ENCODE measurements around the gene PRKAG1. TPM values are rescaled to one million over a fixed set of nuclear protein-coding genes. Genes with fewer than 3 reads are reported as not detected.

The PRKAG1 gene
- total RNA-seq, 4 donors from 2014 or later: 40.0 to 61.4 (median 49.6) TPM

- H3K27ac ChIP-seq: no peak overlapping the region
- peak; percentile 54 to 71 for DNase-seq (ENCODE audit: low spot score in 2 of 2)
- H3K4me1 ChIP-seq: no peaks in the 10 kb centered on the region
- 89% methylated on average over 7 of the region's 10 CpGs for WGBS
- H3K4me3 ChIP-seq: no peak overlapping the region
- no peaks in the 10 kb centered on the region for H3K9me3 ChIP-seq
- TF ChIP-seq POLR2AphosphoS5 (IDR thresholded peaks at IDR 0.05): no peak
- no peaks in the 10 kb centered on the region for H3K27me3 ChIP-seq
- peaks cover 89% of the 10 kb centered on the region for H3K36me3 ChIP-seq
Measured at GRCh38 chr12:49028666-49029275, 10.2 kb upstream of the PRKAG1 start.

- Histone ChIP-seq H3K36me3 (peaks cover 89% of the 10 kb centered on the region), H3K4me1 (no peaks in the 10 kb centered on the region), H3K9me3 (no peaks in the 10 kb centered on the region), H3K27ac (no peak overlapping the region), H3K27me3 (no peaks in the 10 kb centered on the region), H3K4me3 (no peak overlapping the region)
- TF ChIP-seq EP300 (IDR thresholded peaks at IDR 0.05) (no peak), POLR2A (IDR thresholded peaks at IDR 0.05) (no peak), POLR2AphosphoS5 (IDR thresholded peaks at IDR 0.05) (no peak), CTCF (IDR thresholded peaks at IDR 0.05) (no peak)
- WGBS: 92% methylated on average over 9 of the region's 9 CpGs
- peak in 1 of 2 donors; percentile 63 for DNase-seq (ENCODE audit: low spot score in 2 of 2)
Measured at GRCh38 chr12:49027846-49028555, 9.4 kb upstream of the PRKAG1 start.

- WGBS: 97% methylated on average over 21 of the region's 26 CpGs
- Histone ChIP-seq H3K36me3 (peaks cover 89% of the 10 kb centered on the region), H3K27ac (no peak overlapping the region), H3K4me1 (no peaks in the 10 kb centered on the region), H3K9me3 (no peaks in the 10 kb centered on the region), H3K27me3 (no peaks in the 10 kb centered on the region), H3K4me3 (no peak overlapping the region)
- TF ChIP-seq POLR2AphosphoS5 (IDR thresholded peaks at IDR 0.05) (no peak), CTCF (IDR thresholded peaks at IDR 0.05) (no peak), EP300 (IDR thresholded peaks at IDR 0.05) (no peak), POLR2A (IDR thresholded peaks at IDR 0.05) (no peak)
- peak in 1 of 2 donors; percentile 66 for DNase-seq (ENCODE audit: low spot score in 2 of 2)
Measured at GRCh38 chr12:49026678-49027480, 8.3 kb upstream of the PRKAG1 start.

- no peak overlapping the region for H3K4me3 ChIP-seq
- TF ChIP-seq POLR2AphosphoS5 (IDR thresholded peaks at IDR 0.05) (no peak), CTCF (IDR thresholded peaks at IDR 0.05) (no peak), POLR2A (IDR thresholded peaks at IDR 0.05) (no peak), EP300 (IDR thresholded peaks at IDR 0.05) (no peak)
- H3K27me3 ChIP-seq: no peaks in the 10 kb centered on the region
- no peaks in the 10 kb centered on the region for H3K4me1 ChIP-seq
- 94% methylated on average over 21 of the region's 21 CpGs for WGBS
- DNase-seq (ENCODE audit: low spot score in 2 of 2): peak in 1 of 2 donors; percentile 56
- H3K27ac ChIP-seq: no peak overlapping the region
- peaks cover 89% of the 10 kb centered on the region for H3K36me3 ChIP-seq
- no peaks in the 10 kb centered on the region for H3K9me3 ChIP-seq
Measured at GRCh38 chr12:49026101-49026500, 7.5 kb upstream of the PRKAG1 start.

- no peaks in the 10 kb centered on the region for H3K4me1 ChIP-seq
- H3K9me3 ChIP-seq: no peaks in the 10 kb centered on the region
- no peak overlapping the region for H3K4me3 ChIP-seq
- H3K27ac ChIP-seq: no peak overlapping the region
- TF ChIP-seq POLR2AphosphoS5 (IDR thresholded peaks at IDR 0.05) (no peak), CTCF (IDR thresholded peaks at IDR 0.05) (no peak), POLR2A (IDR thresholded peaks at IDR 0.05) (no peak), EP300 (IDR thresholded peaks at IDR 0.05) (no peak)
- H3K27me3 ChIP-seq: no peaks in the 10 kb centered on the region
- peaks cover 92% of the 10 kb centered on the region for H3K36me3 ChIP-seq
- 94% methylated on average over 4 of the region's 4 CpGs for WGBS
- DNase-seq (ENCODE audit: low spot score in 2 of 2): no peak
Measured at GRCh38 chr12:49025463-49025862, 6.9 kb upstream of the PRKAG1 start.
